ENCODE data around the gene TIMM13.

DNA sequence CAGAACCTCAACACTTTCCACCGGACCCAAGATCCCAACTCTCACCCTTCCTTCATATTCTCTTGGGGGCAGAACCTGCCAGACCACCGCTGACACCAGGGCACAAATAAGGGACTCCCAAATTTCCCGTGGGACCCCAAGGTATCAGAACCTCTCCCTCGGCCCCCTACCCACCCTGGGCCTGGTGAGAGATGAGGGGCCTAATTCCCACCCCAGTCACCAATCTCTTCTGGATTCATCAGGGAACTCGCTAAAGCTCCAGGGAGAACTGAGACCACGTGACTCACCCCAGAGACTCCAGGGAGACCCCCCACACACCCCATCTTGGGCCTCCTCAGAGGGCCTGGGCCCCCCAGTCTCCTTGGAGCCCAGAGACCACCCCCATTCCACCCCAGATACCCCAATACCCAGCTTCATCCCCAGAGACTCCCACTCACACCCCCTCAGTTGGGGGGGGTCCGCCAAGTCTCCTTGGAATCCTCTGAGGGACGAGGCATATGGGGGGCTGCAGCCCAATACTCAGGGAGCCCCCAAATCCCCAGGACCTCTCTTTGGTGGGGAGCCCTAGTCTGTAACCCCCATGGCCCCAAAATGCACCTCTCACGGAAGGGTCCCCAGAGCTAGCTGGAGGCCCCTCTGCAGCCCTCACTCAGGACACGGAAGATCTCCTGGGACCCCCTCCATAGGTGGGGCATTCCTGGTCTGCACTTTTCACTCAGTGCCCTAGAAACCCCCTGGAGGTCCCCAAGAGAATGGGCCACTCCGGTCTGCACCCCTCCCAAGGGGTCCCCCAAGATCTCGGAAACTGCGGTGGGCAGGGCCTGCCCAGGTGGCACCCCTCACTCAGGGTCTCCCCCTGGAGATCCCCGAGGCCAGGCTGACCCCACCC, 27.8 kb upstream of the TIMM13 start:
- TF ChIP-seq EP300 (IDR thresholded peaks at IDR 0.05; ENCODE audit: borderline replicate concordance) (no peak), RAD21 (IDR thresholded peaks at IDR 0.05; ENCODE audit: low read depth) (no peak), TCF12 (IDR thresholded peaks at IDR 0.05; ENCODE audit: low read depth) (no peak), TEAD4 (IDR thresholded peaks at IDR 0.05) (no peak), TAF1 (IDR thresholded peaks at IDR 0.05; ENCODE audit: low read depth) (no peak), CREB1 (IDR thresholded peaks at IDR 0.05; ENCODE audit: low read depth) (no peak), ZBTB7A (IDR thresholded peaks at IDR 0.05; ENCODE audit: low read depth) (no peak)
- TF ChIP-seq, protein P1, sequence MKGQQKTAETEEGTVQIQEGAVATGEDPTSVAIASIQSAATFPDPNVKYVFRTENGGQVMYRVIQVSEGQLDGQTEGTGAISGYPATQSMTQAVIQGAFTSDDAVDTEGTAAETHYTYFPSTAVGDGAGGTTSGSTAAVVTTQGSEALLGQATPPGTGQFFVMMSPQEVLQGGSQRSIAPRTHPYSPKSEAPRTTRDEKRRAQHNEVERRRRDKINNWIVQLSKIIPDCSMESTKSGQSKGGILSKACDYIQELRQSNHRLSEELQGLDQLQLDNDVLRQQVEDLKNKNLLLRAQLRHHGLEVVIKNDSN (IDR thresholded peaks at IDR 0.05), result no peak
- TF ChIP-seq, protein P2, sequence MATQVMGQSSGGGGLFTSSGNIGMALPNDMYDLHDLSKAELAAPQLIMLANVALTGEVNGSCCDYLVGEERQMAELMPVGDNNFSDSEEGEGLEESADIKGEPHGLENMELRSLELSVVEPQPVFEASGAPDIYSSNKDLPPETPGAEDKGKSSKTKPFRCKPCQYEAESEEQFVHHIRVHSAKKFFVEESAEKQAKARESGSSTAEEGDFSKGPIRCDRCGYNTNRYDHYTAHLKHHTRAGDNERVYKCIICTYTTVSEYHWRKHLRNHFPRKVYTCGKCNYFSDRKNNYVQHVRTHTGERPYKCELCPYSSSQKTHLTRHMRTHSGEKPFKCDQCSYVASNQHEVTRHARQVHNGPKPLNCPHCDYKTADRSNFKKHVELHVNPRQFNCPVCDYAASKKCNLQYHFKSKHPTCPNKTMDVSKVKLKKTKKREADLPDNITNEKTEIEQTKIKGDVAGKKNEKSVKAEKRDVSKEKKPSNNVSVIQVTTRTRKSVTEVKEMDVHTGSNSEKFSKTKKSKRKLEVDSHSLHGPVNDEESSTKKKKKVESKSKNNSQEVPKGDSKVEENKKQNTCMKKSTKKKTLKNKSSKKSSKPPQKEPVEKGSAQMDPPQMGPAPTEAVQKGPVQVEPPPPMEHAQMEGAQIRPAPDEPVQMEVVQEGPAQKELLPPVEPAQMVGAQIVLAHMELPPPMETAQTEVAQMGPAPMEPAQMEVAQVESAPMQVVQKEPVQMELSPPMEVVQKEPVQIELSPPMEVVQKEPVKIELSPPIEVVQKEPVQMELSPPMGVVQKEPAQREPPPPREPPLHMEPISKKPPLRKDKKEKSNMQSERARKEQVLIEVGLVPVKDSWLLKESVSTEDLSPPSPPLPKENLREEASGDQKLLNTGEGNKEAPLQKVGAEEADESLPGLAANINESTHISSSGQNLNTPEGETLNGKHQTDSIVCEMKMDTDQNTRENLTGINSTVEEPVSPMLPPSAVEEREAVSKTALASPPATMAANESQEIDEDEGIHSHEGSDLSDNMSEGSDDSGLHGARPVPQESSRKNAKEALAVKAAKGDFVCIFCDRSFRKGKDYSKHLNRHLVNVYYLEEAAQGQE (IDR thresholded peaks at IDR 0.05; ENCODE audit: low read depth), result no peak
